H1 (cell line): Measurements from ENCODE around the gene PACSIN2. TPM values are rescaled to one million over a fixed set of nuclear protein-coding genes. Genes with fewer than 3 reads are reported as not detected.
A peak's percentile ranks its signal among the peaks of the same experiment; 100 is the strongest.

Experiments
- CTCF ChIA-PET: fragments of 300-600 bp; sonication (Branson Sonifier 250); formaldehyde crosslinking; loops from one replicate; lab custom pipeline; 2021; ENCODE audit not compliant: partially characterized antibody; lab: Charles Lee
- POLR2A ChIA-PET: fragments of 300-600 bp; sonication (Branson Sonifier 250); formaldehyde crosslinking; loops from one replicate; lab custom pipeline; 2021; ENCODE audit warnings: inconsistent platforms; ENCODE audit not compliant: partially characterized antibody; lab: Charles Lee
- DNase-seq, 2 experiments: peaks; one replicate each; pipeline versions ENCODE4 v3.0.0 to v3.0.0-alpha.2; 2010 to 2022; ENCODE audit warnings: low spot score in 2 of 2, low read depth in 1 of 2, mixed read lengths in 1 of 2
- FAIRE-seq: peaks from 2 replicates; lab custom pipeline; 2011; peaks lifted over from hg19 to GRCh38; lab: Jason Lieb, UNC
- H2AFZ ChIP-seq: 2 replicates; pipeline ENCODE4 v1.8.1; 2012; ENCODE audit warnings: low read length, inconsistent platforms
- H2AK5ac ChIP-seq: 2 replicates; pipeline ENCODE4 v1.6.1; 2013; ENCODE audit warnings: low read depth, low read length
- H2BK120ac ChIP-seq: replicated peaks from 2 replicates; pipeline ENCODE3; 2013; ENCODE audit warnings: low read depth, low read length, inconsistent platforms
- H2BK12ac ChIP-seq: 2 replicates; pipeline ENCODE4 v1.6.1; 2013; ENCODE audit warnings: low read depth, low read length
- H2BK15ac ChIP-seq: 2 replicates; pipeline ENCODE4 v1.6.1; 2013; ENCODE audit warnings: low read length
- H2BK20ac ChIP-seq: 2 replicates; pipeline ENCODE4 v1.6.1; 2013; ENCODE audit warnings: low read length
- H2BK5ac ChIP-seq: 2 replicates; pipeline ENCODE4 v1.6.1; 2013; ENCODE audit warnings: low read depth, low read length
- H3K14ac ChIP-seq: 2 replicates; pipeline ENCODE4 v1.6.1; 2013; ENCODE audit warnings: inconsistent platforms; ENCODE audit not compliant: insufficient read length
- H3K18ac ChIP-seq: 2 replicates; pipeline ENCODE4 v1.6.1; 2013; ENCODE audit warnings: low read length; ENCODE audit errors: extremely low read depth
- H3K23ac ChIP-seq: 2 replicates; pipeline ENCODE4 v1.6.1; 2013; ENCODE audit warnings: inconsistent platforms; ENCODE audit not compliant: insufficient read length
- H3K23me2 ChIP-seq: 2 replicates; pipeline ENCODE4 v1.6.1; 2013; ENCODE audit warnings: low read depth, low read length
- H3K27ac ChIP-seq: 2 replicates; pipeline ENCODE4 v1.6.1; 2011; ENCODE audit warnings: low read depth, low read length, inconsistent platforms
- H3K27me3 ChIP-seq, 4 experiments: replicated peaks in 1 of 4; 1 replicate in 1 of 4; 2 replicates in 3 of 4; pipeline versions ENCODE4 v1.6.1 to v1.8.1; 2011 to 2013; ENCODE audit warnings: low read length in 3 of 4, mild to moderate bottlenecking in 3 of 4, inconsistent platforms in 2 of 4, mixed read lengths in 2 of 4, moderate library complexity in 1 of 4; ENCODE audit not compliant: control insufficient read depth in 3 of 4, insufficient read depth in 3 of 4; ENCODE audit errors: extremely low read depth in 1 of 4
- H3K36me3 ChIP-seq, 4 experiments: 2 replicates each; pipeline versions ENCODE4 v1.6.1 to v1.8.1; 2011 to 2013; ENCODE audit warnings: mild to moderate bottlenecking in 4 of 4, low read length in 3 of 4, moderate library complexity in 2 of 4, control low read depth in 1 of 4, inconsistent platforms in 1 of 4; ENCODE audit not compliant: insufficient read depth in 4 of 4, control insufficient read depth in 2 of 4
- H3K4ac ChIP-seq: replicated peaks from 2 replicates; pipeline ENCODE3; 2013; ENCODE audit warnings: low read length, low read depth, mixed read lengths, inconsistent platforms; ENCODE audit not compliant: insufficient read length
- H3K4me1 ChIP-seq, 4 experiments: replicated peaks in 1 of 4; 1 replicate in 1 of 4; 2 replicates in 3 of 4; pipeline versions ENCODE4 v1.6.1 to v1.8.1; 2011 to 2013; ENCODE audit warnings: low read length in 3 of 4, inconsistent platforms in 2 of 4, mixed read lengths in 1 of 4; ENCODE audit not compliant: insufficient read depth in 4 of 4, control insufficient read depth in 3 of 4
- H3K4me2 ChIP-seq, 2 experiments: 2 replicates each; pipeline versions ENCODE4 v1.6.1 to v1.8.1; 2011 to 2013; ENCODE audit warnings: low read depth in 2 of 2, low read length in 2 of 2, control low read depth in 1 of 2, inconsistent platforms in 1 of 2, mild to moderate bottlenecking in 1 of 2; ENCODE audit not compliant: insufficient read depth in 1 of 2
- H3K4me3 ChIP-seq, 4 experiments: fragments of 200-600, 300-600 bp in 1 of 4; sonication (generic), shearing (Covaris generic), sonication (Bioruptor Twin) in 1 of 4; 2 replicates each; pipeline versions ENCODE4 v1.5.1 to v1.8.1; 2011 to 2016; ENCODE audit warnings: low read length in 4 of 4, low read depth in 3 of 4, control low read depth in 2 of 4, inconsistent platforms in 2 of 4, mild to moderate bottlenecking in 2 of 4, mixed read lengths in 1 of 4, moderate library complexity in 1 of 4; ENCODE audit not compliant: insufficient read depth in 2 of 4; ENCODE audit errors: extremely low read depth in 1 of 4
- H3K56ac ChIP-seq: replicated peaks from 2 replicates; pipeline ENCODE3; 2013; ENCODE audit warnings: low read depth, mild to moderate bottlenecking, mixed read lengths, low read length, inconsistent platforms; ENCODE audit not compliant: insufficient read length
- H3K79me1 ChIP-seq: 2 replicates; pipeline ENCODE4 v1.6.1; 2013; ENCODE audit warnings: low read depth, low read length, control low read depth
- H3K79me2 ChIP-seq, 2 experiments: 2 replicates each; pipeline versions ENCODE4 v1.6.1 to v1.8.1; 2012 to 2013; ENCODE audit warnings: low read length in 2 of 2, mild to moderate bottlenecking in 2 of 2, inconsistent platforms in 1 of 2; ENCODE audit not compliant: insufficient read depth in 2 of 2, control insufficient read depth in 1 of 2
- H3K9ac ChIP-seq, 4 experiments: replicated peaks in 1 of 4; 1 replicate in 1 of 4; 2 replicates in 3 of 4; pipeline versions ENCODE4 v1.6.1 to v1.8.1; 2011 to 2013; ENCODE audit warnings: low read depth in 3 of 4, low read length in 3 of 4, control low read depth in 2 of 4, mild to moderate bottlenecking in 2 of 4, moderate library complexity in 2 of 4, inconsistent platforms in 1 of 4; ENCODE audit errors: extremely low read depth in 1 of 4
- H3K9me3 ChIP-seq, 2 experiments: 2 replicates each; pipeline versions ENCODE4 v1.6.1 to v1.8.1; 2012 to 2013; ENCODE audit warnings: mild to moderate bottlenecking in 2 of 2, moderate library complexity in 2 of 2, control low read depth in 1 of 2, inconsistent platforms in 1 of 2, low read depth in 1 of 2, low read length in 1 of 2, mixed read lengths in 1 of 2; ENCODE audit not compliant: insufficient read depth in 2 of 2
- H4K20me1 ChIP-seq, 2 experiments: replicated peaks in 1 of 2; 2 replicates each; pipeline versions ENCODE3 to v1.8.1; 2011 to 2013; ENCODE audit warnings: inconsistent platforms in 2 of 2, low read length in 2 of 2, mild to moderate bottlenecking in 1 of 2; ENCODE audit not compliant: insufficient read depth in 2 of 2, control insufficient read depth in 1 of 2
- H4K5ac ChIP-seq: 2 replicates; pipeline ENCODE4 v1.6.1; 2013; ENCODE audit warnings: low read length, low read depth, mixed read lengths, inconsistent platforms; ENCODE audit not compliant: insufficient read length
- H4K8ac ChIP-seq: 2 replicates; pipeline ENCODE4 v1.8.0; 2013; ENCODE audit warnings: mild to moderate bottlenecking, moderate library complexity, low read length, inconsistent platforms; ENCODE audit not compliant: insufficient read depth; ENCODE audit errors: extremely low read depth
- H4K91ac ChIP-seq: replicated peaks from 2 replicates; pipeline ENCODE3; 2013; ENCODE audit warnings: low read length, mixed read lengths, inconsistent platforms; ENCODE audit not compliant: insufficient read length
- ATF2 ChIP-seq: IDR thresholded peaks from 2 replicates; pipeline ENCODE4 v1.6.1; 2012; ENCODE audit warnings: low read length, inconsistent platforms
- BRCA1 ChIP-seq: IDR thresholded peaks from 2 replicates; pipeline ENCODE4 v1.6.1; 2012; ENCODE audit warnings: low read depth, low read length, improper control_type of control experiment
- CBX8 ChIP-seq: fragments of 300-800, 300-1000 bp; sonication (generic); IDR thresholded peaks from 2 replicates; pipeline ENCODE4 v1.7.1; 2016; ENCODE audit warnings: low read depth, low read length, borderline replicate concordance
- CHD1 ChIP-seq: IDR thresholded peaks from 2 replicates; pipeline ENCODE4 v1.6.1; 2012; ENCODE audit warnings: low read depth, low read length, improper control_type of control experiment
- CTBP2 ChIP-seq: IDR thresholded peaks from 2 replicates; pipeline ENCODE4 v1.7.0; 2011; ENCODE audit warnings: borderline replicate concordance, mild to moderate bottlenecking, moderate library complexity, mixed read lengths, low read length; ENCODE audit not compliant: insufficient read depth, insufficient read length
- KDM1A ChIP-seq: fragments of 200-600, 300-600 bp; sonication (generic); IDR thresholded peaks from 2 replicates; pipeline ENCODE4 v1.7.1; 2016; ENCODE audit warnings: mild to moderate bottlenecking, low read length, borderline replicate concordance
- MAFK ChIP-seq: IDR thresholded peaks from 2 replicates; pipeline ENCODE4 v1.6.1; 2012; ENCODE audit warnings: low read depth, mild to moderate bottlenecking, improper control_type of control experiment, low read length
- RNF2 ChIP-seq: fragments of 200-900, 300-1000 bp; sonication (generic); IDR thresholded peaks from 2 replicates; pipeline ENCODE4 v1.7.1; 2016; ENCODE audit warnings: borderline replicate concordance, low read depth, mild to moderate bottlenecking, antibody characterized with exemption, low read length; ENCODE audit not compliant: poor library complexity, severe bottlenecking; ENCODE audit errors: missing control alignments
- SIX5 ChIP-seq: IDR thresholded peaks from 2 replicates; pipeline ENCODE4 v1.6.1; 2011; ENCODE audit warnings: mild to moderate bottlenecking, low read depth, low read length
- TEAD4 ChIP-seq: IDR thresholded peaks from 2 replicates; pipeline ENCODE4 v1.6.1; 2012; ENCODE audit warnings: low read depth, low read length, inconsistent platforms, mixed read lengths
- WGBS, 2 experiments: shearing (Covaris generic) in 1 of 2; methylation state at CpG; one replicate each; pipeline versions ENCODE4 v1.1.6 to v1.1.7; 2013 to 2015; ENCODE audit warnings: low lambda C conversion rate in 2 of 2, mixed read lengths in 2 of 2, inconsistent platforms in 1 of 2, low coverage in 1 of 2, missing lambda C conversion rate in 1 of 2; ENCODE audit not compliant: insufficient replicate concordance in 2 of 2, insufficient coverage in 1 of 2, insufficient read length in 1 of 2; ENCODE audit errors: extremely low coverage in 1 of 2, missing lambda C conversion rate in 1 of 2; 5-methylcytosine and 5-hydroxymethylcytosine counted together
- polyA plus RNA-seq, 7 experiments: library from polyadenylated mRNA; depleted of rRNA in 3 of 7; stranded (reverse) in 5 of 7; unstranded in 2 of 7; fragments of >200 nt in 5 of 7; fragments of 200-250 nt in 2 of 7; gene quantifications; 1 replicate in 5 of 7; 2 replicates in 1 of 7; 4 replicates in 1 of 7; pipeline versions ENCODE4 v1.2.1 to v1.2.3, GENCODE V29; 2011 to 2013; ENCODE audit warnings: missing spikeins in 2 of 7, mixed read lengths in 2 of 7
- total RNA-seq: library from RNA; stranded (reverse); fragmentation: NEBNext Ultra II Directional; extraction: Animal tissue kit (Norgen Biotek cat#: 25700); gene quantifications from 2 replicates; pipeline ENCODE4 v1.2.1, GENCODE V29; 2021

The PACSIN2 gene
- total and polyA plus RNA-seq, 2 of the 8 experiments (the other 6 are each of a cell fraction or from before 2014, with no cell fraction given), result 44.8 to 64.2 TPM

- Histone ChIP-seq H4K91ac (no peak overlapping the region), H3K27me3 (no peaks in the 10 kb centered on the region), H3K23ac (no peak overlapping the region), H3K18ac (peak overlapping the region; percentile 55; the same call in 1 of the 2 replicates), H4K8ac (no peak overlapping the region), H3K79me2 (peaks cover 4 to 75% of the 10 kb centered on the region in 2 experiments; a peak in 2 of 4 replicates), H3K4ac (no peak overlapping the region), H2BK15ac (peak overlapping the region; percentile 75; the same call in 1 of the 2 replicates), H4K5ac (no peak overlapping the region), H3K27ac (no peak overlapping the region), H3K14ac (no peak overlapping the region), H3K4me1 (peaks cover 0 to 13% (median 7%) of the 10 kb centered on the region in 4 experiments; a peak in 6 of 7 replicates), H4K20me1 (peaks cover 9 to 26% of the 10 kb centered on the region in 2 experiments), H2BK5ac (peak overlapping the region; percentile 77), H2BK12ac (peak overlapping the region; percentile 71; the same call in 1 of the 2 replicates), H3K9me3 (no peaks in the 10 kb centered on the region), H3K79me1 (peaks cover 31% of the 10 kb centered on the region), H2AK5ac (peak overlapping the region; percentile 97), H2BK20ac (peak overlapping the region; percentile 57; the same call in 1 of the 2 replicates), H3K36me3 (no peaks in the 10 kb centered on the region; a peak in 1 of 8 replicates), H3K9ac (no peak overlapping the region), H2AFZ (no peak overlapping the region), H2BK120ac (no peak overlapping the region), H3K4me3 (no peak overlapping the region), H3K4me2 (no peak overlapping the region; a peak in 1 of 4 replicates), H3K23me2 (peaks cover 2% of the 10 kb centered on the region; the same call in 1 of the 2 replicates), H3K56ac (no peak overlapping the region)
- 82% methylated on average over 16 of the region's 16 CpGs; no CpG with 5 or more reads in 1 of the 2 experiments for WGBS, 2 experiments
- ChIA-PET POLR2A (interaction anchor here (0.6 to 2.3 kb wide), 9 partner anchors 12 to 1654 kb away, joined by 3 to 11 read pairs (median 4); partner anchors contain the start of gene PACSIN2), CTCF (interaction anchor here (0.7 to 3.0 kb wide), 9 partner anchors 13 to 327 kb away, joined by 3 to 16 read pairs (median 5); no protein-coding TSS in a partner anchor)
- DNase-seq (no peak), FAIRE-seq (no peak)
- TF ChIP-seq CHD1 (no peak), CBX8 (no peak), CTBP2 (no peak), RNF2 (no peak), SIX5 (no peak), MAFK (no peak), KDM1A (no peak), TEAD4 (no peak), ATF2 (no peak), BRCA1 (no peak)
Observed at GRCh38 chr22:42946546-42947198, 68.3 kb downstream of the PACSIN2 start.
